Hematopoietic multipotent progenitor cell treated with erythropoietin and hydrocortisone succinate and interleukin-3 and kit ligand, for 6 days (in vitro differentiated cells): Measurements from ENCODE around the gene PLTP.
A peak's percentile ranks its signal among the peaks of the same experiment; 100 is the strongest.
"Not testable (repeated sequence)": the region's sequence is repeated elsewhere in the genome, so short reads cannot be mapped to it uniquely, and the experiment has no call there.

Experiments used
- DNase-seq: peaks from one replicate; pipeline ENCODE4 v3.0.0-alpha.2; 2015

The PLTP gene

GRCh38 chr20:45896641-45897161, 15.3 kb downstream of the PLTP start:
- DNase-seq, result no peak

GRCh38 chr20:45894797-45895196, 17.2 kb downstream of the PLTP start:
- no peak for DNase-seq

- no peak for DNase-seq
These were observed 18.1 kb downstream of the PLTP start for GRCh38 chr20:45893831-45894230.

- no peak for DNase-seq
These were observed 19.0 kb downstream of the PLTP start for GRCh38 chr20:45892828-45893500.

GRCh38 chr20:45892049-45892825, 19.7 kb downstream of the PLTP start:
- DNase-seq, result peak; percentile 55

- DNase-seq, result peak; percentile 94
These were observed 20.7 kb downstream of the PLTP start, which contains the start of the genes CTSA and NEURL2 for GRCh38 chr20:45890985-45891983. Gene CTSA, plus strand, starts transcription at chr20:45891335. Its CDS starts 234 bp downstream, at chr20:45891569. Gene NEURL2, minus strand, starts transcription at chr20:45891208. Its CDS starts 217 bp downstream, at chr20:45890991.

- DNase-seq, result peak; percentile 87
These were observed 21.6 kb downstream of the PLTP start for GRCh38 chr20:45890077-45890984.

- no peak for DNase-seq
These were observed 23.3 kb downstream of the PLTP start for GRCh38 chr20:45888681-45889080.

GRCh38 chr20:45887346-45887715, 24.6 kb downstream of the PLTP start, which contains the start of gene SPATA25:
Gene SPATA25, minus strand, starts transcription at chr20:45887622. Its CDS starts 32 bp downstream, at chr20:45887590.
- no peak for DNase-seq

GRCh38 chr20:45886590-45887345, 25.2 kb downstream of the PLTP start:
- no peak for DNase-seq

- DNase-seq, result no peak
These were observed 28.9 kb downstream of the PLTP start for GRCh38 chr20:45883100-45883469.

GRCh38 chr20:45882469-45883099, 29.4 kb downstream of the PLTP start:
- no peak for DNase-seq

- peak; percentile 99 for DNase-seq
These were observed 30.8 kb downstream of the PLTP start, which contains the start of gene ZSWIM1 for GRCh38 chr20:45880988-45881788. Gene ZSWIM1, plus strand, starts transcription at chr20:45881227. Its CDS starts 1,366 bp downstream, at chr20:45882593.

- DNase-seq, result peak; percentile 80
These were observed 33.7 kb downstream of the PLTP start for GRCh38 chr20:45878076-45878761.

GRCh38 chr20:45874576-45874975, 37.4 kb downstream of the PLTP start:
- no peak for DNase-seq

GRCh38 chr20:45874104-45874481, 37.9 kb downstream of the PLTP start:
- DNase-seq, result not testable (repeated sequence)

- peak; percentile 55 for DNase-seq
These were observed 38.4 kb downstream of the PLTP start for GRCh38 chr20:45873409-45874103.

GRCh38 chr20:45872626-45873025, 39.3 kb downstream of the PLTP start:
- DNase-seq, result no peak
